Measurements from ENCODE around the gene MIB2.

MIB2 gene

GRCh38 chr1:1598720-1599029 is 16.6 kb upstream of the MIB2 start:
- DNase-seq = no peak

- DNase-seq = no peak
Measured at GRCh38 chr1:1599030-1599934, 16.0 kb upstream of the MIB2 start.

GRCh38 chr1:1599935-1600860 is 15.1 kb upstream of the MIB2 start, which contains the start of gene FNDC10:
FNDC10 (minus strand) TSS chr1:1600135; CDS start chr1:1600015, 120 bp downstream.
- DNase-seq = no peak

- DNase-seq = no peak
Measured at GRCh38 chr1:1600861-1601563, 14.3 kb upstream of the MIB2 start.

GRCh38 chr1:1601564-1602303 is 13.6 kb upstream of the MIB2 start:
- no peak for DNase-seq

GRCh38 chr1:1602304-1602967 is 12.9 kb upstream of the MIB2 start:
- DNase-seq = no peak

GRCh38 chr1:1602968-1603506 is 12.3 kb upstream of the MIB2 start:
- no peak for DNase-seq

GRCh38 chr1:1603671-1604373 is 11.5 kb upstream of the MIB2 start:
- DNase-seq = no peak

- DNase-seq = no peak
Measured at GRCh38 chr1:1604374-1605033, 10.8 kb upstream of the MIB2 start.

GRCh38 chr1:1605034-1605591 is 10.2 kb upstream of the MIB2 start:
- DNase-seq = no peak

GRCh38 chr1:1605724-1606123 is 9.6 kb upstream of the MIB2 start:
- DNase-seq = no peak

- DNase-seq = no peak
Measured at GRCh38 chr1:1606232-1606631, 9.1 kb upstream of the MIB2 start.

GRCh38 chr1:1609822-1610485 is 5.3 kb upstream of the MIB2 start:
- DNase-seq = no peak

- no peak for DNase-seq
Measured at GRCh38 chr1:1610796-1611195, 4.5 kb upstream of the MIB2 start.

GRCh38 chr1:1612104-1612400 is 3.2 kb upstream of the MIB2 start:
- DNase-seq = no peak

GRCh38 chr1:1613509-1614082 is 1.7 kb upstream of the MIB2 start:
- DNase-seq = no peak

GRCh38 chr1:1614204-1614953 is 921 bp upstream of the MIB2 start:
- no peak for DNase-seq

- DNase-seq = no peak
Measured at GRCh38 chr1:1614954-1615255, 395 bp upstream of the MIB2 start.

All from NCI-H2227 treated with DMSO at 0.1 percent for 48 hours (cell line).